Upper lobe of left lung (tissue), 4 donors: ENCODE data around the gene GSKIP.

Experiments
- CTCF ChIP-seq, 6 experiments: fragments of 450-650 bp in 4 of 6; fragments of 200-600 bp in 2 of 6; sonication (generic) in 2 of 6; IDR thresholded peaks; one replicate each; pipeline ENCODE4 v1.5.1; 2016 to 2019; ENCODE audit warnings: antibody characterized with exemption in 6 of 6
- POLR2AphosphoS5 ChIP-seq, 2 donors: sonication (generic); formaldehyde crosslinking; IDR thresholded peaks; one replicate each; pipeline ENCODE4 v1.5.1; 2017; ENCODE audit warnings: antibody characterized with exemption in 2 of 2

- TF ChIP-seq CTCF (IDR thresholded peaks at IDR 0.05) (no peak), POLR2AphosphoS5 (IDR thresholded peaks at IDR 0.05) (no peak)
Measured at GRCh38 chr14:96338551-96338950, 24.8 kb upstream of the GSKIP start.
